ENCODE results near the gene GTF2A1.
"Not testable (repeated sequence)": the region's sequence is repeated elsewhere in the genome, so short reads cannot be mapped to it uniquely, and the experiment has no call there.

GRCh38 chr14:81244431-81244830, 23.7 kb upstream of the GTF2A1 start:
- not testable (repeated sequence) for TF ChIP-seq CTCF (IDR thresholded peaks at IDR 0.05 in 4 of 5, conservative IDR thresholded peaks at IDR 0.05 in 1 of 5); POLR2A (IDR thresholded peaks at IDR 0.05)
